GM23338 (cell line): ENCODE results near the gene ECE1. TPM values are rescaled to one million over a fixed set of nuclear protein-coding genes. Genes with fewer than 3 reads are reported as not detected.
A peak's percentile ranks its signal among the peaks of the same experiment; 100 is the strongest.

Source experiments
- ATAC-seq: fragments of 200-7000 bp; cut with Tn5 transposase; 3 replicates; pipeline ENCODE4 v1.9.1; 2020
- DNase-seq: peaks from one replicate; pipeline ENCODE4 v3.0.0-alpha.2; 2015; ENCODE audit warnings: low spot score
- H2AFZ ChIP-seq: fragments of 200-600 bp; sonication (generic); 2 replicates; pipeline ENCODE4 v1.8.0; 2016; ENCODE audit warnings: antibody characterized with exemption, mild to moderate bottlenecking, moderate library complexity
- H3F3A ChIP-seq: fragments of 200-600 bp; sonication (generic); replicated peaks from 2 replicates; pipeline ENCODE4 v1.8.0; 2017; ENCODE audit warnings: antibody characterized with exemption, mixed run types, low read depth
- H3K27ac ChIP-seq: fragments of 200-600 bp; sonication (generic); 2 replicates; pipeline ENCODE4 v1.6.1; 2016; ENCODE audit warnings: low read depth
- H3K27me3 ChIP-seq: fragments of 200-600 bp; sonication (generic); 2 replicates; pipeline ENCODE4 v1.8.0; 2016; ENCODE audit warnings: mild to moderate bottlenecking, mixed run types, moderate library complexity; ENCODE audit not compliant: insufficient read depth
- H3K36me3 ChIP-seq: fragments of 200-600 bp; sonication (generic); 2 replicates; pipeline ENCODE4 v1.8.0; 2016; ENCODE audit warnings: mild to moderate bottlenecking; ENCODE audit not compliant: insufficient read depth
- H3K4me1 ChIP-seq: fragments of 200-600 bp; sonication (generic); 2 replicates; pipeline ENCODE4 v1.8.0; 2016; ENCODE audit warnings: mild to moderate bottlenecking, moderate library complexity; ENCODE audit not compliant: insufficient read depth
- H3K4me2 ChIP-seq: fragments of 200-600 bp; sonication (generic); 2 replicates; pipeline ENCODE4 v1.7.1; 2017; ENCODE audit warnings: mixed run types
- H3K4me3 ChIP-seq: fragments of 200-600 bp; sonication (generic); 2 replicates; pipeline ENCODE4 v1.6.1; 2016; ENCODE audit warnings: mixed run types
- H3K79me2 ChIP-seq: fragments of 200-600 bp; sonication (generic); replicated peaks from 2 replicates; pipeline ENCODE4 v1.8.0; 2017; ENCODE audit warnings: mild to moderate bottlenecking; ENCODE audit not compliant: insufficient read depth
- H3K9me2 ChIP-seq: fragments of 200-600 bp; sonication (generic); 2 replicates; pipeline ENCODE4 v1.8.0; 2017; ENCODE audit not compliant: insufficient read depth
- H4K20me1 ChIP-seq: fragments of 200-600 bp; sonication (generic); replicated peaks from 2 replicates; pipeline ENCODE4 v1.8.0; 2017; ENCODE audit warnings: mild to moderate bottlenecking; ENCODE audit not compliant: insufficient read depth
- H3K27ac Mint-ChIP-seq: 2 replicates; pipeline ENCODE4 v1.8.0; 2020; ENCODE audit warnings: inconsistent platforms, mild to moderate bottlenecking, moderate library complexity, mixed read lengths
- H3K27me3 Mint-ChIP-seq: 3 replicates; pipeline ENCODE4 v1.8.0; 2022; ENCODE audit warnings: low read depth, mild to moderate bottlenecking, moderate library complexity, mixed read lengths, inconsistent platforms; ENCODE audit not compliant: insufficient read depth, poor library complexity
- H3K36me3 Mint-ChIP-seq: 3 replicates; pipeline ENCODE4 v1.8.0; 2021; ENCODE audit warnings: low read depth, mild to moderate bottlenecking, inconsistent platforms, moderate library complexity, mixed read lengths
- H3K4me1 Mint-ChIP-seq: 3 replicates; pipeline ENCODE4 v1.8.0; 2020; ENCODE audit warnings: mild to moderate bottlenecking, inconsistent platforms, mixed read lengths
- H3K4me3 Mint-ChIP-seq: 3 replicates; pipeline ENCODE4 v1.8.0; 2021; ENCODE audit warnings: moderate library complexity, mild to moderate bottlenecking, inconsistent platforms, mixed read lengths
- H3K9me3 Mint-ChIP-seq: 3 replicates; pipeline ENCODE4 v1.8.0; 2020; ENCODE audit warnings: moderate library complexity, mild to moderate bottlenecking, inconsistent platforms, mixed read lengths
- EZH2 ChIP-seq: fragments of 200-600 bp; sonication (generic); IDR thresholded peaks from one replicate; pipeline ENCODE4 v1.8.0; 2017; ENCODE audit warnings: antibody characterized with exemption, mild to moderate bottlenecking, low read depth; ENCODE audit not compliant: unreplicated experiment
- EZH2phosphoT487 ChIP-seq: fragments of 200-600 bp; sonication (generic); IDR thresholded peaks from one replicate; pipeline ENCODE4 v1.8.1; 2018; ENCODE audit warnings: antibody characterized with exemption; ENCODE audit not compliant: unreplicated experiment
- JUNB ChIP-seq: IDR thresholded peaks from one replicate; pipeline ENCODE4 v1.6.1; 2016; ENCODE audit warnings: antibody characterized with exemption; ENCODE audit not compliant: unreplicated experiment
- NANOG ChIP-seq: IDR thresholded peaks from 2 replicates; pipeline ENCODE4 v1.6.1; 2016; ENCODE audit warnings: antibody characterized with exemption, borderline replicate concordance
- POLR2AphosphoS5 ChIP-seq: IDR thresholded peaks from 2 replicates; pipeline ENCODE4 v1.6.1; 2016; ENCODE audit warnings: antibody characterized with exemption, low read depth
- STAT1 ChIP-seq: IDR thresholded peaks from one replicate; pipeline ENCODE4 v1.6.1; 2016; ENCODE audit warnings: antibody characterized with exemption; ENCODE audit not compliant: unreplicated experiment
- ZNF114 ChIP-seq: fragments of 250-450 bp; sonication (Bioruptor Pico); IDR thresholded peaks from 2 replicates; pipeline ENCODE4 v1.5.0; 2020; ENCODE audit warnings: mild to moderate bottlenecking, moderate library complexity
- ZNF331 ChIP-seq: fragments of 250-450 bp; sonication (Bioruptor Pico); IDR thresholded peaks from 2 replicates; pipeline ENCODE4 v1.5.0; 2020; ENCODE audit warnings: low read depth, mild to moderate bottlenecking, moderate library complexity
- polyA plus RNA-seq: library from polyadenylated mRNA; unstranded; fragments of >200 nt; fragmentation: Nextera tagmentation; extraction: Ambion mirVana; gene quantifications from 2 replicates; pipeline ENCODE4 v1.2.1, GENCODE V29; 2016
- total RNA-seq: library from RNA; depleted of rRNA; stranded (reverse); fragments of >200 nt; shearing (Covaris generic); gene quantifications from 2 replicates; pipeline ENCODE4 v1.2.3, GENCODE V29; 2014
- TF ChIP-seq, protein P1 (sequence below), 2 experiments: fragments of 200-600 bp in 1 of 2; sonication (generic) in 1 of 2; conservative IDR thresholded peaks; 2 replicates each; pipeline versions ENCODE4 v1.5.1 to v1.6.1; 2016 to 2017; ENCODE audit warnings: antibody characterized with exemption in 2 of 2, low read depth in 2 of 2, mild to moderate bottlenecking in 2 of 2, moderate library complexity in 1 of 2
- TF ChIP-seq, protein P2 (sequence below): IDR thresholded peaks from 2 replicates; pipeline ENCODE4 v1.6.1; 2016; ENCODE audit warnings: antibody characterized with exemption
- TF ChIP-seq, protein P3 (sequence below): IDR thresholded peaks from one replicate; pipeline ENCODE4 v1.6.1; 2018; ENCODE audit warnings: antibody characterized with exemption; ENCODE audit not compliant: unreplicated experiment

ECE1 gene
- total and polyA plus RNA-seq, 2 experiments from 2014 or later = 11.0 to 45.0 TPM

DNA sequence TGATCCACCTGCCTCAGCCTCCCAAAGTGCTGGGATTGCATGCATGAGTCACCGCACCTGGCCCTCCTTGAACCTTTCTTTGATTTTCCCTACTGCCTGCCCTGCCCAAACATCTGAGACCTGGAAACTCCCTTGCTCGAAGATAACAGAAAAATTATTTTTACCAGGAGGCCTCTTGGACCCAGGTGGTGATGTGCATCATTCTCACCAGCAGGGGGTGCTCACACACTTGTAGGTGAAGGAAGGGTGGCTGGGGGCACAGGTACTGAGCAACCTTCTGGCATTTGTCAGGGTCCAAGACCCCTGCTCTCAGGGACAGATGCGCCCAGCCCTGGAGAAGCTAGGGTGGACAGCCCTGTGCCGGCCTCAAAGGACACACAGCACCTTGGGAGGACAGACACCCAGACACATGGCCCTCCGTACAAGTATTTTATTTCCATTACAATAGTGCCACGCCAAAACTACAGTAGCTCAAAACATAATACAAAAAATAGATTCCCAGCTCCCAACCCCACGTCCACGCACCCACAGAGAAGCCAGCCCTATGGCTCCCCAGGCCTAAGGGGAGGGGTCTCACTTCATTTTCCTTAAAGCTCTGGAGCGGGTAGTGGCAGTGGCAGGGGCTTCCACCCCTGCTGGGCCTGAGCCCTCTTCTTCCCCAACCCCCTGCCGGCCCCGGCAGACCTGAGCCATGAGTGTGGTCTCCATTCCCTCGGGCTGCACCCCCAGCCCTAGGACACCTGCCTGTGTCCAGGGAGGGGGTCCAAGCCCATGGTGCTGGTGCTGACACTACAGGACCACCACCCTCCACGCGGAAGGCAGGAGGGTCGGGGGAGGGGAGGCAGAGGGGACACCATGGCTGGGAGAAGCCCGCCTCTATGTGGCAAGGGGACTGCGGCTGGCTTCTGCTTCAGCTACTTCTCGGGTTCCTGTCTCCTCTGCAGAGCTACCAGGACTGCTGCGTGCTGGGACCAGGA lies 73.1 kb downstream of the ECE1 start:
- no peak overlapping the region for H2AFZ ChIP-seq
- Mint-ChIP-seq H3K36me3 (peaks cover 5% of the 10 kb centered on the region; the same call in 2 of the 3 replicates), H3K4me3 (no peak overlapping the region), H3K4me1 (peaks cover 6% of the 10 kb centered on the region; the same call in 2 of the 3 replicates), H3K27ac (no peak overlapping the region), H3K27me3 (peaks cover 13% of the 10 kb centered on the region), H3K9me3 (no peaks in the 10 kb centered on the region)
- no peaks in the 10 kb centered on the region for H3K79me2 ChIP-seq
- 0 out of 2 replicates have a peak overlapping the region, but pooled peaks have one; percentile 14 for H3K4me2 ChIP-seq
- 0 out of 2 replicates have a peak, but pooled peaks cover 5% of the 10 kb centered on the region for H3F3A ChIP-seq
- DNase-seq (peak; percentile 89), ATAC-seq (peak; percentile 67)
- H3K4me3 ChIP-seq = no peak overlapping the region
- no peaks in the 10 kb centered on the region for H3K27me3 ChIP-seq
- H3K4me1 ChIP-seq = peaks cover 7% of the 10 kb centered on the region; the same call in 1 of the 2 replicates
- TF ChIP-seq POLR2AphosphoS5 = no peak
- TF ChIP-seq, protein P1, sequence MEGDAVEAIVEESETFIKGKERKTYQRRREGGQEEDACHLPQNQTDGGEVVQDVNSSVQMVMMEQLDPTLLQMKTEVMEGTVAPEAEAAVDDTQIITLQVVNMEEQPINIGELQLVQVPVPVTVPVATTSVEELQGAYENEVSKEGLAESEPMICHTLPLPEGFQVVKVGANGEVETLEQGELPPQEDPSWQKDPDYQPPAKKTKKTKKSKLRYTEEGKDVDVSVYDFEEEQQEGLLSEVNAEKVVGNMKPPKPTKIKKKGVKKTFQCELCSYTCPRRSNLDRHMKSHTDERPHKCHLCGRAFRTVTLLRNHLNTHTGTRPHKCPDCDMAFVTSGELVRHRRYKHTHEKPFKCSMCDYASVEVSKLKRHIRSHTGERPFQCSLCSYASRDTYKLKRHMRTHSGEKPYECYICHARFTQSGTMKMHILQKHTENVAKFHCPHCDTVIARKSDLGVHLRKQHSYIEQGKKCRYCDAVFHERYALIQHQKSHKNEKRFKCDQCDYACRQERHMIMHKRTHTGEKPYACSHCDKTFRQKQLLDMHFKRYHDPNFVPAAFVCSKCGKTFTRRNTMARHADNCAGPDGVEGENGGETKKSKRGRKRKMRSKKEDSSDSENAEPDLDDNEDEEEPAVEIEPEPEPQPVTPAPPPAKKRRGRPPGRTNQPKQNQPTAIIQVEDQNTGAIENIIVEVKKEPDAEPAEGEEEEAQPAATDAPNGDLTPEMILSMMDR (conservative IDR thresholded peaks at IDR 0.05; ENCODE audit: low read depth in 2 of 2) = peak; percentile 89 to 96
- H3K36me3 ChIP-seq = no peaks in the 10 kb centered on the region
- H4K20me1 ChIP-seq = no peaks in the 10 kb centered on the region; the same call in 1 of the 2 replicates
- no peak overlapping the region for H3K27ac ChIP-seq
- H3K9me2 ChIP-seq = no peaks in the 10 kb centered on the region

DNA sequence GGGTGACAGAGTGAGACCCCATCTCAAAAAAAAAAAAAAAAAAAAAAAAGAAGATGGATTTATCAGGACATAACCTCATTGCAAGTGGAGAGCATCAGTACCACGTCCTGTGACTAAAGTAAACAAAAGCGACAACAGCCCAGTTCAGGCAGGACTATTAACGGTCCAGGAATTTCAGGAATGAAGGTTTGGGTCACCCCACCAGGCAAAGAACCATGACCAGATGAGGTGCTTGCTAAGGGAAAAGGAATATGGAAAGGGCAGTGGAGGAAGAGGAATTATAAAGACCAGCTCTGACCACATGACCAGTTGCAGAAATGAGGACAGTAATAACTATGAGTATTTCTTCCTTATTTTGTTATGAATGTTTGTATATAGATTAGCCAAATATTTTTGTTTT lies 78.1 kb downstream of the ECE1 start:
- H3K27me3 ChIP-seq = no peaks in the 10 kb centered on the region
- H3K4me3 ChIP-seq = no peak overlapping the region
- H4K20me1 ChIP-seq = no peaks in the 10 kb centered on the region
- no peaks in the 10 kb centered on the region for H3K36me3 Mint-ChIP-seq
- H3K36me3 ChIP-seq = no peaks in the 10 kb centered on the region
- H3K79me2 ChIP-seq = no peaks in the 10 kb centered on the region
- H3K4me3 Mint-ChIP-seq = no peak overlapping the region
- H3K9me2 ChIP-seq = no peaks in the 10 kb centered on the region
- H3K4me1 ChIP-seq = peaks cover 2% of the 10 kb centered on the region; the same call in 1 of the 2 replicates
- H3K27ac Mint-ChIP-seq = no peak overlapping the region
- ATAC-seq (no peak), DNase-seq (peak; percentile 45)
- H3K4me2 ChIP-seq = no peak overlapping the region
- no peaks in the 10 kb centered on the region for H3K9me3 Mint-ChIP-seq
- H3K4me1 Mint-ChIP-seq = peaks cover 3% of the 10 kb centered on the region; the same call in 2 of the 3 replicates
- H3F3A ChIP-seq = 0 out of 2 replicates have a peak, but pooled peaks cover under 1% of the 10 kb centered on the region
- H2AFZ ChIP-seq = no peak overlapping the region
- H3K27ac ChIP-seq = no peak overlapping the region
- H3K27me3 Mint-ChIP-seq = peaks cover 12% of the 10 kb centered on the region
- TF ChIP-seq, protein P2, sequence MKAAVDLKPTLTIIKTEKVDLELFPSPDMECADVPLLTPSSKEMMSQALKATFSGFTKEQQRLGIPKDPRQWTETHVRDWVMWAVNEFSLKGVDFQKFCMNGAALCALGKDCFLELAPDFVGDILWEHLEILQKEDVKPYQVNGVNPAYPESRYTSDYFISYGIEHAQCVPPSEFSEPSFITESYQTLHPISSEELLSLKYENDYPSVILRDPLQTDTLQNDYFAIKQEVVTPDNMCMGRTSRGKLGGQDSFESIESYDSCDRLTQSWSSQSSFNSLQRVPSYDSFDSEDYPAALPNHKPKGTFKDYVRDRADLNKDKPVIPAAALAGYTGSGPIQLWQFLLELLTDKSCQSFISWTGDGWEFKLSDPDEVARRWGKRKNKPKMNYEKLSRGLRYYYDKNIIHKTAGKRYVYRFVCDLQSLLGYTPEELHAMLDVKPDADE = no peak
- no peak for TF ChIP-seq STAT1
- no peak for TF ChIP-seq EZH2phosphoT487
- TF ChIP-seq, protein P1 (conservative IDR thresholded peaks at IDR 0.05; ENCODE audit: low read depth in 2 of 2) = no peak
- TF ChIP-seq JUNB = no peak
- no peak for TF ChIP-seq EZH2
- no peak for TF ChIP-seq ZNF114 (CRISPR knock-in tag)
- TF ChIP-seq POLR2AphosphoS5 = no peak
- no peak for TF ChIP-seq NANOG
- no peak for TF ChIP-seq ZNF331 (CRISPR knock-in tag)
- TF ChIP-seq, protein P3, sequence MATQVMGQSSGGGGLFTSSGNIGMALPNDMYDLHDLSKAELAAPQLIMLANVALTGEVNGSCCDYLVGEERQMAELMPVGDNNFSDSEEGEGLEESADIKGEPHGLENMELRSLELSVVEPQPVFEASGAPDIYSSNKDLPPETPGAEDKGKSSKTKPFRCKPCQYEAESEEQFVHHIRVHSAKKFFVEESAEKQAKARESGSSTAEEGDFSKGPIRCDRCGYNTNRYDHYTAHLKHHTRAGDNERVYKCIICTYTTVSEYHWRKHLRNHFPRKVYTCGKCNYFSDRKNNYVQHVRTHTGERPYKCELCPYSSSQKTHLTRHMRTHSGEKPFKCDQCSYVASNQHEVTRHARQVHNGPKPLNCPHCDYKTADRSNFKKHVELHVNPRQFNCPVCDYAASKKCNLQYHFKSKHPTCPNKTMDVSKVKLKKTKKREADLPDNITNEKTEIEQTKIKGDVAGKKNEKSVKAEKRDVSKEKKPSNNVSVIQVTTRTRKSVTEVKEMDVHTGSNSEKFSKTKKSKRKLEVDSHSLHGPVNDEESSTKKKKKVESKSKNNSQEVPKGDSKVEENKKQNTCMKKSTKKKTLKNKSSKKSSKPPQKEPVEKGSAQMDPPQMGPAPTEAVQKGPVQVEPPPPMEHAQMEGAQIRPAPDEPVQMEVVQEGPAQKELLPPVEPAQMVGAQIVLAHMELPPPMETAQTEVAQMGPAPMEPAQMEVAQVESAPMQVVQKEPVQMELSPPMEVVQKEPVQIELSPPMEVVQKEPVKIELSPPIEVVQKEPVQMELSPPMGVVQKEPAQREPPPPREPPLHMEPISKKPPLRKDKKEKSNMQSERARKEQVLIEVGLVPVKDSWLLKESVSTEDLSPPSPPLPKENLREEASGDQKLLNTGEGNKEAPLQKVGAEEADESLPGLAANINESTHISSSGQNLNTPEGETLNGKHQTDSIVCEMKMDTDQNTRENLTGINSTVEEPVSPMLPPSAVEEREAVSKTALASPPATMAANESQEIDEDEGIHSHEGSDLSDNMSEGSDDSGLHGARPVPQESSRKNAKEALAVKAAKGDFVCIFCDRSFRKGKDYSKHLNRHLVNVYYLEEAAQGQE = no peak
